Measurements from ENCODE around the gene CLSTN2.

CLSTN2 gene

GRCh38 chr3:140368223-140368811 is 433.3 kb downstream of the CLSTN2 start:
- no peak for DNase-seq (ENCODE audit: low read depth in 2 of 2, low spot score in 1 of 2)

GRCh38 chr3:140370686-140371085 is 435.7 kb downstream of the CLSTN2 start:
- DNase-seq (ENCODE audit: low read depth in 2 of 2, low spot score in 1 of 2) = no peak

GRCh38 chr3:140373234-140373633 is 438.2 kb downstream of the CLSTN2 start:
- DNase-seq (ENCODE audit: low read depth in 2 of 2, low spot score in 1 of 2) = no peak

- DNase-seq (ENCODE audit: low read depth in 2 of 2, low spot score in 1 of 2) = no peak
Measured at GRCh38 chr3:140375002-140375401, 440.0 kb downstream of the CLSTN2 start.

- no peak for DNase-seq (ENCODE audit: low read depth in 2 of 2, low spot score in 1 of 2)
Measured at GRCh38 chr3:140376136-140376889, 441.3 kb downstream of the CLSTN2 start.

- no peak for DNase-seq (ENCODE audit: low read depth in 2 of 2, low spot score in 1 of 2)
Measured at GRCh38 chr3:140377644-140378043, 442.7 kb downstream of the CLSTN2 start.

- no peak for DNase-seq (ENCODE audit: low read depth in 2 of 2, low spot score in 1 of 2)
Measured at GRCh38 chr3:140378571-140379340, 443.8 kb downstream of the CLSTN2 start.

- no peak for DNase-seq (ENCODE audit: low read depth in 2 of 2, low spot score in 1 of 2)
Measured at GRCh38 chr3:140384028-140384771, 449.2 kb downstream of the CLSTN2 start.

GRCh38 chr3:140384876-140385275 is 449.9 kb downstream of the CLSTN2 start:
- DNase-seq (ENCODE audit: low read depth in 2 of 2, low spot score in 1 of 2) = no peak

- DNase-seq (ENCODE audit: low read depth in 2 of 2, low spot score in 1 of 2) = no peak
Measured at GRCh38 chr3:140386357-140387100, 451.5 kb downstream of the CLSTN2 start.

GRCh38 chr3:140387244-140387643 is 452.3 kb downstream of the CLSTN2 start:
- DNase-seq (ENCODE audit: low read depth in 2 of 2, low spot score in 1 of 2) = no peak

GRCh38 chr3:140388202-140388922 is 453.4 kb downstream of the CLSTN2 start:
- no peak for DNase-seq (ENCODE audit: low read depth in 2 of 2, low spot score in 1 of 2)

- DNase-seq (ENCODE audit: low read depth in 2 of 2, low spot score in 1 of 2) = no peak
Measured at GRCh38 chr3:140391061-140391460, 456.1 kb downstream of the CLSTN2 start.

GRCh38 chr3:140394488-140395133 is 459.6 kb downstream of the CLSTN2 start:
- no peak for DNase-seq (ENCODE audit: low read depth in 2 of 2, low spot score in 1 of 2)

GRCh38 chr3:140395134-140396075 is 460.4 kb downstream of the CLSTN2 start:
- no peak for DNase-seq (ENCODE audit: low read depth in 2 of 2, low spot score in 1 of 2)

GRCh38 chr3:140396110-140396509 is 461.1 kb downstream of the CLSTN2 start:
- no peak for DNase-seq (ENCODE audit: low read depth in 2 of 2, low spot score in 1 of 2)

- no peak for DNase-seq (ENCODE audit: low read depth in 2 of 2, low spot score in 1 of 2)
Measured at GRCh38 chr3:140397847-140398246, 462.9 kb downstream of the CLSTN2 start.

GRCh38 chr3:140398387-140398786 is 463.4 kb downstream of the CLSTN2 start:
- no peak for DNase-seq (ENCODE audit: low read depth in 2 of 2, low spot score in 1 of 2)
